Activated B cell treated with CpG ODN at 0.5 μM for 24 hours (primary cell): ENCODE measurements around the gene CDC16. TPM values are rescaled to one million over a fixed set of nuclear protein-coding genes. Genes with fewer than 3 reads are reported as not detected.
"Not testable (repeated sequence)": the region's sequence is repeated elsewhere in the genome, so short reads cannot be mapped to it uniquely, and the experiment has no call there.

Source experiments
- ATAC-seq: fragments of 200-7000 bp; cut with Tn5 transposase; one replicate; pipeline ENCODE4 v1.10.0; 2021; ENCODE audit warnings: low read depth, mild to moderate bottlenecking, moderate library complexity
- CTCF ChIA-PET: fragments of 350-600 bp; sonication (Branson Sonifier 250); formaldehyde crosslinking; loops from one replicate; lab custom pipeline; 2021; ENCODE audit warnings: antibody characterized with exemption; lab: Charles Lee
- POLR2A ChIA-PET: fragments of 350-600 bp; sonication (Branson Sonifier 250); formaldehyde crosslinking; loops from one replicate; lab custom pipeline; 2021; ENCODE audit warnings: antibody characterized with exemption; lab: Charles Lee
- DNase-seq: peaks from one replicate; pipeline ENCODE4 v3.0.0; 2022
- H3K27ac Mint-ChIP-seq: one replicate; pipeline ENCODE4 v1.8.0; 2020; ENCODE audit warnings: mixed read lengths
- H3K27me3 Mint-ChIP-seq: one replicate; pipeline ENCODE4 v1.8.0; 2021; ENCODE audit warnings: mixed read lengths
- H3K36me3 Mint-ChIP-seq: one replicate; pipeline ENCODE4 v1.8.0; 2021; ENCODE audit warnings: low read depth, mixed read lengths
- H3K4me1 Mint-ChIP-seq: one replicate; pipeline ENCODE4 v1.8.0; 2021; ENCODE audit warnings: mixed read lengths
- H3K4me3 Mint-ChIP-seq: one replicate; pipeline ENCODE4 v1.8.0; 2020; ENCODE audit warnings: mild to moderate bottlenecking, mixed read lengths
- H3K9me3 Mint-ChIP-seq: one replicate; pipeline ENCODE4 v1.8.0; 2020; ENCODE audit warnings: mixed read lengths
- CTCF ChIP-seq: fragments of 200-600 bp; IDR thresholded peaks from one replicate; pipeline ENCODE4 v1.8.0; 2022; ENCODE audit warnings: antibody characterized with exemption, mild to moderate bottlenecking
- intact Hi-C: fragments of 100-400 bp; cut with micrococcal nuclease; formaldehyde crosslinking; loops from one replicate; pipeline ENCODE4 v1.15.1; 2024
- total RNA-seq: library from RNA; stranded (reverse); gene quantifications from 2 replicates; pipeline ENCODE4 v1.2.3, GENCODE V29; 2022

The CDC16 gene
- total RNA-seq, 1 donor from 2014 or later = 98.0 TPM

- H3K4me3 Mint-ChIP-seq = no peak overlapping the region
- peaks cover 88% of the 10 kb centered on the region for H3K36me3 Mint-ChIP-seq
Observed at GRCh38 chr13:114259374-114259773, 24.7 kb downstream of the CDC16 start.

DNA sequence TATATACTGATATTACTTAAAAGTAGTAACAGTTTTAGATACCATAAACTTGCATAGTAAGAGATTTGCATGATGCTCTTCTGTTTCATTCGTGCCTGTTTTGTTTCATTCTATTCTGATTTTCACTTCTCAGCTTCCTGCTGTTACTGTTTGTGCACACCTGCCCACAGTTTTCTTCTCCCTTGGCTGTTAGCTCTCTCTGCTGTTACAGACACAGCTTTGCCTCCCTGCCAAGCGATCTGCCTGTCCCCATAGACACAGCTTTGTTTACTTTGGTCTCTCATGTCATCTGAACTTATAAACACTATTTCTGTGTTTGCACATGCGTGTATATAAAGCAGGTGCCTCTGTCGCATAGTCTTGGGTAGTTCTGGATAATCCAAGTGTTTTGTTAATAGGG, 25.3 kb downstream of the CDC16 start:
- Mint-ChIP-seq H3K4me3 (no peak overlapping the region), H3K27ac (no peak overlapping the region), H3K27me3 (no peaks in the 10 kb centered on the region), H3K36me3 (peaks cover 88% of the 10 kb centered on the region), H3K9me3 (no peaks in the 10 kb centered on the region), H3K4me1 (peaks cover 51% of the 10 kb centered on the region)
- CTCF ChIA-PET = no interaction called here
- ATAC-seq = no peak
- no peak for DNase-seq
- POLR2A ChIA-PET = no interaction called here
- no peak for TF ChIP-seq CTCF
- intact Hi-C loops = no loop called here

More at GRCh38 chr13:114259374-114259773, 24.7 kb downstream of the CDC16 start:
- Mint-ChIP-seq H3K4me1 (peaks cover 51% of the 10 kb centered on the region), H3K27ac (peak overlapping the region; percentile 18), H3K9me3 (no peaks in the 10 kb centered on the region), H3K27me3 (no peaks in the 10 kb centered on the region)
- no peak for TF ChIP-seq CTCF
- CTCF ChIA-PET = no interaction called here
- ATAC-seq = no peak
- DNase-seq = no peak
- intact Hi-C loops = no loop called here
- POLR2A ChIA-PET = no interaction called here

GRCh38 chr13:114260814-114261213, 26.1 kb downstream of the CDC16 start:
- CTCF ChIA-PET = no interaction called here
- ATAC-seq (peak; percentile 52), DNase-seq (no peak)
- H3K27me3 Mint-ChIP-seq = no peaks in the 10 kb centered on the region
- peaks cover 51% of the 10 kb centered on the region for H3K4me1 Mint-ChIP-seq
- peak overlapping the region; percentile 38 for H3K27ac Mint-ChIP-seq
- intact Hi-C loops = no loop called here
- no peak for TF ChIP-seq CTCF
- H3K9me3 Mint-ChIP-seq = no peaks in the 10 kb centered on the region
- H3K36me3 Mint-ChIP-seq = peaks cover 86% of the 10 kb centered on the region
- POLR2A ChIA-PET = interaction anchor here (2.1 kb wide), 1 partner anchor 20 kb away, joined by 12 read pairs; the partner anchor contains the start of gene UPF3A
- H3K4me3 Mint-ChIP-seq = peak overlapping the region; percentile 17

- no peaks in the 10 kb centered on the region for H3K9me3 Mint-ChIP-seq
- peaks cover 49% of the 10 kb centered on the region for H3K4me1 Mint-ChIP-seq
- ATAC-seq (no peak), DNase-seq (no peak)
- H3K36me3 Mint-ChIP-seq = peaks cover 86% of the 10 kb centered on the region
- TF ChIP-seq CTCF = no peak
- no peaks in the 10 kb centered on the region for H3K27me3 Mint-ChIP-seq
- peak overlapping the region; percentile 38 for H3K27ac Mint-ChIP-seq
- peak overlapping the region; percentile 17 for H3K4me3 Mint-ChIP-seq
- intact Hi-C loops = no loop called here
- CTCF ChIA-PET = no interaction called here
- POLR2A ChIA-PET = interaction anchor here (2.1 kb wide), 1 partner anchor 20 kb away, joined by 12 read pairs; the partner anchor contains the start of gene UPF3A
Observed at GRCh38 chr13:114261328-114261965, 26.8 kb downstream of the CDC16 start.

GRCh38 chr13:114263578-114263977, 28.9 kb downstream of the CDC16 start:
- DNase-seq (no peak), ATAC-seq (peak; percentile 28)
- Mint-ChIP-seq H3K27ac (peak overlapping the region; percentile 67), H3K4me3 (no peak overlapping the region), H3K27me3 (no peaks in the 10 kb centered on the region), H3K36me3 (peaks cover 85% of the 10 kb centered on the region), H3K9me3 (peaks cover 4% of the 10 kb centered on the region), H3K4me1 (peaks cover 52% of the 10 kb centered on the region)
- TF ChIP-seq CTCF = no peak
- CTCF ChIA-PET = no interaction called here
- POLR2A ChIA-PET = no interaction called here
- intact Hi-C loops = loop anchor here (2.0 kb wide), 1 partner anchor 17 kb away; the partner anchor contains the start of gene UPF3A

GRCh38 chr13:114264313-114264712, 29.6 kb downstream of the CDC16 start:
- H3K27me3 Mint-ChIP-seq, H3K9me3 Mint-ChIP-seq, POLR2A ChIA-PET, DNase-seq, ATAC-seq, CTCF ChIA-PET, H3K4me3 Mint-ChIP-seq, H3K27ac Mint-ChIP-seq, intact Hi-C loops: not testable (repeated sequence)
- Mint-ChIP-seq H3K36me3 (peaks cover 87% of the 10 kb centered on the region), H3K4me1 (peaks cover 51% of the 10 kb centered on the region)
